Ishikawa (cell line): ENCODE results near the gene AFAP1L1.

ENCODE experiments used
- CEBPB ChIP-seq: IDR thresholded peaks from 2 replicates; pipeline ENCODE4 v1.6.1; 2012
- CREB1 ChIP-seq: IDR thresholded peaks from 2 replicates; pipeline ENCODE4 v1.6.1; 2012; ENCODE audit warnings: low read depth
- EGR1 ChIP-seq: IDR thresholded peaks from 2 replicates; pipeline ENCODE4 v1.6.1; 2012
- EP300 ChIP-seq: IDR thresholded peaks from 2 replicates; pipeline ENCODE4 v1.6.1; 2012; ENCODE audit warnings: borderline replicate concordance
- FOXM1 ChIP-seq: IDR thresholded peaks from 2 replicates; pipeline ENCODE4 v1.6.1; 2012; ENCODE audit warnings: low read depth, borderline replicate concordance
- NFIC ChIP-seq: IDR thresholded peaks from 2 replicates; pipeline ENCODE4 v1.6.1; 2012
- RAD21 ChIP-seq: IDR thresholded peaks from 2 replicates; pipeline ENCODE4 v1.6.1; 2012; ENCODE audit warnings: low read depth
- TAF1 ChIP-seq: IDR thresholded peaks from 2 replicates; pipeline ENCODE4 v1.6.1; 2012; ENCODE audit warnings: low read depth, mild to moderate bottlenecking
- TCF12 ChIP-seq: IDR thresholded peaks from 2 replicates; pipeline ENCODE4 v1.6.1; 2012; ENCODE audit warnings: low read depth
- TEAD4 ChIP-seq: IDR thresholded peaks from 2 replicates; pipeline ENCODE4 v1.6.1; 2012
- YY1 ChIP-seq: IDR thresholded peaks from 2 replicates; pipeline ENCODE4 v1.6.1; 2012; ENCODE audit warnings: low read depth
- ZBTB7A ChIP-seq: IDR thresholded peaks from 2 replicates; pipeline ENCODE4 v1.6.1; 2012; ENCODE audit warnings: low read depth
- TF ChIP-seq, protein P1 (sequence below): IDR thresholded peaks from 2 replicates; pipeline ENCODE4 v1.6.1; 2012
- TF ChIP-seq, protein P2 (sequence below): IDR thresholded peaks from 2 replicates; pipeline ENCODE4 v1.6.1; 2012; ENCODE audit warnings: low read depth, mild to moderate bottlenecking
- TF ChIP-seq, protein P3 (sequence below): IDR thresholded peaks from 2 replicates; pipeline ENCODE4 v1.6.1; 2012

AFAP1L1 gene

DNA sequence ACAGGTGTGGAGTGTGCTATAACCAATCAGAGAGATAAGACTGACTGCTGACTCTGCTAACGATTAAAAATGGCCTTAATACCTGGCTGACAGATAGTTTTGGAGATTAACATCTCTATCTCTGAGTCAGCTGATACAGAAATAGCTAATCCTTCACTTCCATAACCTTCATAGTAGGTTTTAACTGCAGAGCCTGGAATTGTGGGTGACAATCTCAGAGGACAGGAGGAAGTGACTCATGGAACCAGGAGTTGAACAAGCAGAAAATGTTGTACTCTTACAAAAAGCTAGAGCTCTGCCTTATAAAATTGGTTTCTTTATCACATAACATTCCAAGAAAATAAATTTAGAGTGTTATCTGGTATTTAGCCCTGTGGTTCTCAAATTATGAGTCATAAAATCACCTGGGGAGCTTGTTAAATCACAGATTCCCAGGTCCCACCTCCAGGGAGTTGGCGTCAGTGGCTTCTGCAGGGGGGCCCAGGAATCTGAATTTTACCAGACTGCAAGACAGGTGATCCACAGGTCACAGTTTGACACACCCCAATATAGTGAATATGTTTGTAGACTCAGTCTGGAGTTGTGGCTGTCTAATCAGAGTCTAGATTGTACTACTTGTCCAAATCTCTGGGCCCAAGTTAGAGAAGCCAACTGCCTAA lies 44.4 kb upstream of the AFAP1L1 start:
- TF ChIP-seq YY1 (no peak), TAF1 (no peak), FOXM1 (no peak), RAD21 (no peak), CREB1 (no peak), ZBTB7A (no peak), NFIC (no peak), EP300 (no peak), TEAD4 (no peak)
- TF ChIP-seq, protein P1, sequence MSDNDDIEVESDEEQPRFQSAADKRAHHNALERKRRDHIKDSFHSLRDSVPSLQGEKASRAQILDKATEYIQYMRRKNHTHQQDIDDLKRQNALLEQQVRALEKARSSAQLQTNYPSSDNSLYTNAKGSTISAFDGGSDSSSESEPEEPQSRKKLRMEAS: no peak
- TF ChIP-seq, protein P2, sequence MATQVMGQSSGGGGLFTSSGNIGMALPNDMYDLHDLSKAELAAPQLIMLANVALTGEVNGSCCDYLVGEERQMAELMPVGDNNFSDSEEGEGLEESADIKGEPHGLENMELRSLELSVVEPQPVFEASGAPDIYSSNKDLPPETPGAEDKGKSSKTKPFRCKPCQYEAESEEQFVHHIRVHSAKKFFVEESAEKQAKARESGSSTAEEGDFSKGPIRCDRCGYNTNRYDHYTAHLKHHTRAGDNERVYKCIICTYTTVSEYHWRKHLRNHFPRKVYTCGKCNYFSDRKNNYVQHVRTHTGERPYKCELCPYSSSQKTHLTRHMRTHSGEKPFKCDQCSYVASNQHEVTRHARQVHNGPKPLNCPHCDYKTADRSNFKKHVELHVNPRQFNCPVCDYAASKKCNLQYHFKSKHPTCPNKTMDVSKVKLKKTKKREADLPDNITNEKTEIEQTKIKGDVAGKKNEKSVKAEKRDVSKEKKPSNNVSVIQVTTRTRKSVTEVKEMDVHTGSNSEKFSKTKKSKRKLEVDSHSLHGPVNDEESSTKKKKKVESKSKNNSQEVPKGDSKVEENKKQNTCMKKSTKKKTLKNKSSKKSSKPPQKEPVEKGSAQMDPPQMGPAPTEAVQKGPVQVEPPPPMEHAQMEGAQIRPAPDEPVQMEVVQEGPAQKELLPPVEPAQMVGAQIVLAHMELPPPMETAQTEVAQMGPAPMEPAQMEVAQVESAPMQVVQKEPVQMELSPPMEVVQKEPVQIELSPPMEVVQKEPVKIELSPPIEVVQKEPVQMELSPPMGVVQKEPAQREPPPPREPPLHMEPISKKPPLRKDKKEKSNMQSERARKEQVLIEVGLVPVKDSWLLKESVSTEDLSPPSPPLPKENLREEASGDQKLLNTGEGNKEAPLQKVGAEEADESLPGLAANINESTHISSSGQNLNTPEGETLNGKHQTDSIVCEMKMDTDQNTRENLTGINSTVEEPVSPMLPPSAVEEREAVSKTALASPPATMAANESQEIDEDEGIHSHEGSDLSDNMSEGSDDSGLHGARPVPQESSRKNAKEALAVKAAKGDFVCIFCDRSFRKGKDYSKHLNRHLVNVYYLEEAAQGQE: no peak

DNA sequence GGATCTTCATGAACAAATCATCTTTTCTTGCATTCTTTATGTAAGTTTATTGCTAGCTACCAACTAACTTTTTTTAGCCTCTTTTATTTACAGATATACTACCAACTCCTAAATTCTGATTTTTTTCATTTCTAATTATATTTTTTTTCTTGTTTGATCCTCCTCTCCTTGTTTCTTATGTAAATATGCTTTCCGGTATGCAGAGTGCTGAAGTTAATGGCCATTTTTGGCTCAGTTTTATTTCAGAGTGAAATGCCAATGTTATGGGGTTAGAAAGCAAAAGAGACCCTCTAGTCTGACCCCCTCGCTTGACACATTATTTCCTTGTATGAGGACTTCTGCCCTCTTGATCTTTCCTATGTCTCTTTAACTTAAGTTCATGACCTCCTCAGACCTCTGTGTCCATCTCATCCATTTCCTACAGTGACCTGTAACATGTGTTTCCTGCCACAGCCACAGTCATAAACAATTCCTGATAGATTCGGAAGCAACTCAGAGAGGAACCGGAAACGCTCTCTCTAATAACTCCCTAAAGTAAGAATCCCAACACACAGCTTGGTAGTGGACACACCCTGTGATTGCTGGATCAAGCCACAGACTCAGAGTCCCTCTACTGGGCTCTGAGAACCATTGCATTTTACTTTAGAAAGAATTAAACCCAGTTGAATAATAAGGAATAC lies 42.9 kb upstream of the AFAP1L1 start:
- TF ChIP-seq, protein P2: peak; percentile 52
- TF ChIP-seq EP300 (no peak), NFIC (no peak), CEBPB (no peak), FOXM1 (no peak), RAD21 (peak; percentile 62), TAF1 (no peak), TEAD4 (no peak), YY1 (no peak), ZBTB7A (no peak), TCF12 (no peak)
- TF ChIP-seq, protein P3, sequence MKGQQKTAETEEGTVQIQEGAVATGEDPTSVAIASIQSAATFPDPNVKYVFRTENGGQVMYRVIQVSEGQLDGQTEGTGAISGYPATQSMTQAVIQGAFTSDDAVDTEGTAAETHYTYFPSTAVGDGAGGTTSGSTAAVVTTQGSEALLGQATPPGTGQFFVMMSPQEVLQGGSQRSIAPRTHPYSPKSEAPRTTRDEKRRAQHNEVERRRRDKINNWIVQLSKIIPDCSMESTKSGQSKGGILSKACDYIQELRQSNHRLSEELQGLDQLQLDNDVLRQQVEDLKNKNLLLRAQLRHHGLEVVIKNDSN: no peak
- TF ChIP-seq, protein P1: no peak

DNA sequence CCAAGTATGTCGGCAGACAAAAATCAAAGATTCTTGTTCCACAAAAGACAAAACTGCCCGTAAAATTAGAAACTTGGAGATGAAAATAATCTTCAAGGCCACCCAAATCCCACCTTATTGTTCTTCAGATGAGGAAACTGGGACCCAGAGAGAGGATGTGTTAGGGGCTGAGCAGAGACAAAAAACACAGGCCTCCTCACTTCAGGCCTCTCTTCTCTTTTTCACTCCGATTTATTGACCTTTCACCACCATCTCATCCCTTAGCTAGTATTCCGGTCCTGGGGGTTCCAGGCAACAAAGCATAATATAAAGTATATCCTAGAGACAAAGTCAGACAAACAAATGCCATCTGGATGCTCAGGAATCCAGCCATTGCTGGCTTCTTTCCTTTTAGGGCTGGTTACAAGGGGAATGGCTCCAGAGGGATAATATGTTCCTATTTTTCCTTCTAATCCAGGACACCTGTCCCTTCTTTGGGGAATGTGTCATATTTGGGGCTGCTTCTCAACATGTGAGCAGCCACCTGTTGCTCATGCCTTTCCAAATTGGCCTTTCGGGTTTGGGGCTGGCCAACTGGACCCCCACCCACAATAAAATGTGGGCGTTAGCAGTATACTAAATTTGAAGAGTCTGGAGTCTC lies 42.2 kb upstream of the AFAP1L1 start:
- TF ChIP-seq RAD21 (no peak), ZBTB7A (no peak), TCF12 (no peak), TAF1 (no peak), EGR1 (no peak), YY1 (no peak)
- TF ChIP-seq, protein P2: no peak

DNA sequence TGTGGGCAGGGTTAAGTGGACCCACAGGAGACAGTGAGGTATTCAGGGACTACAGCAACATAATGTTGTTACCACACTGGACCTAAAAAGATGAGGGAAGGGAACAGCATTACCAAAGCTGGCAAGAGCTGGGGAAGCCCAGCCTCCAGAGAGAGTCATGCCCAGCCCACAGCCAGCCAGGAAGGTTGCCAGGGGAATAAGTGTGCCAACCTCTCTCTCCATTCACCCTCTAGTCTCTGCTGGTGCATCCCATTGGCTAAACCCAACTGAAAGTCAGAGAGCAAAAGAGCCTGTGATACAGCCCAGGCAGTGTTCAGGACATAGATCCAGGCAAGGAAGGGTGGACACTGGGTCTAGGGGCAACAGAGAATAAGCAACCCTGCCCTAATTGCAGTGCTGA lies 35.8 kb upstream of the AFAP1L1 start:
- no peak for TF ChIP-seq EP300
- TF ChIP-seq, protein P3: no peak
- no peak for TF ChIP-seq RAD21
- TF ChIP-seq TAF1: no peak
- TF ChIP-seq, protein P2: no peak
- no peak for TF ChIP-seq CREB1
- TF ChIP-seq, protein P1: no peak
- TF ChIP-seq CEBPB: no peak
- TF ChIP-seq TEAD4: no peak
- no peak for TF ChIP-seq YY1
- no peak for TF ChIP-seq ZBTB7A
